ENCODE results near the gene LAMB1. TPM values are rescaled to one million over a fixed set of nuclear protein-coding genes. Genes with fewer than 3 reads are reported as not detected.

Gene LAMB1
- total RNA-seq, 1 experiment from 2014 or later, result 431 TPM

DNA sequence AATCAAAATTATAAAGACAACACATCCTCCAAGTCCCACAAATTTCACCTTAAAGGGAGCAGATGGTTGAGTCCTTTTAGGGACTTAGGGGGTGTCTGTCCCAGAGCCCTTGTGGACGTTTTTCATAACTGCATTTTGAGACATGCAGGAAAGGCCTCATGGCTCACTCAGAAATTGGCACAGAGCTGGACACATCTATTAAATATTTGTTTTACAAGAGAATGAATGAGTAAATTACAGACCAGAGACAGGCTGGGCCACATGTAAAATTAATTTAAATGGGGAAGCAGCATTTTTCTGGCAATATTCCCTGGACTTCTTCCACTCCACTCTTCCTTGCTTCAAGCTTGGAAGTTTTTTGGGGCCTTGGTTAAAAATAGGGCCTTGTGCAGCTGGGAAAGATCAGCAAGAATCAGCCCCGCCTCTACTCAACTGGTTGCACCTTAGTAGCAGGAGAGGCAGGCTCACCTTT lies 20.0 kb downstream of the LAMB1 start:
- intact Hi-C loops (cut with micrococcal nuclease; ENCODE audit: unreplicated experiment), result no loop called here
- BruUV-seq (replicated peaks), result no TSS peak

GRCh38 chr7:107982042-107982840 lies 20.7 kb downstream of the LAMB1 start:
- DNase-seq, result no peak
- Mint-ChIP-seq H3K27ac (ENCODE audit: unreplicated experiment) (no peak overlapping the region), H3K9me3 (ENCODE audit: unreplicated experiment) (no peaks in the 10 kb centered on the region), H3K4me1 (ENCODE audit: low read depth, unreplicated experiment) (peaks cover 14% of the 10 kb centered on the region), H3K4me3 (ENCODE audit: unreplicated experiment) (no peak overlapping the region), H3K27me3 (ENCODE audit: insufficient read depth, unreplicated experiment) (no peaks in the 10 kb centered on the region), H3K36me3 (ENCODE audit: insufficient read depth, unreplicated experiment) (peaks cover 99% of the 10 kb centered on the region)
- Histone ChIP-seq H3K4me1 (peaks cover 26% of the 10 kb centered on the region), H3K4me3 (ENCODE audit: low read depth, low read length) (no peak overlapping the region), H3K9me3 (no peaks in the 10 kb centered on the region), H3K27me3 (replicated peaks; ENCODE audit: control insufficient read depth, insufficient read depth, low read length) (no peaks in the 10 kb centered on the region), H3K36me3 (ENCODE audit: control insufficient read depth, insufficient read depth, low read length) (peaks cover 5% of the 10 kb centered on the region; the same call in 1 of the 2 replicates)
- ChIA-PET POLR2A (interaction anchor here (0.6 kb wide), 1 partner anchor 17 kb away, joined by 3 read pairs; no protein-coding TSS in a partner anchor), CTCF (interaction anchor here (0.9 kb wide), 1 partner anchor 33 kb away, joined by 7 read pairs; no protein-coding TSS in a partner anchor)
- BruUV-seq (replicated peaks), result no TSS peak
- intact Hi-C loops (cut with micrococcal nuclease; ENCODE audit: unreplicated experiment), result no loop called here
- TF ChIP-seq, protein P1, sequence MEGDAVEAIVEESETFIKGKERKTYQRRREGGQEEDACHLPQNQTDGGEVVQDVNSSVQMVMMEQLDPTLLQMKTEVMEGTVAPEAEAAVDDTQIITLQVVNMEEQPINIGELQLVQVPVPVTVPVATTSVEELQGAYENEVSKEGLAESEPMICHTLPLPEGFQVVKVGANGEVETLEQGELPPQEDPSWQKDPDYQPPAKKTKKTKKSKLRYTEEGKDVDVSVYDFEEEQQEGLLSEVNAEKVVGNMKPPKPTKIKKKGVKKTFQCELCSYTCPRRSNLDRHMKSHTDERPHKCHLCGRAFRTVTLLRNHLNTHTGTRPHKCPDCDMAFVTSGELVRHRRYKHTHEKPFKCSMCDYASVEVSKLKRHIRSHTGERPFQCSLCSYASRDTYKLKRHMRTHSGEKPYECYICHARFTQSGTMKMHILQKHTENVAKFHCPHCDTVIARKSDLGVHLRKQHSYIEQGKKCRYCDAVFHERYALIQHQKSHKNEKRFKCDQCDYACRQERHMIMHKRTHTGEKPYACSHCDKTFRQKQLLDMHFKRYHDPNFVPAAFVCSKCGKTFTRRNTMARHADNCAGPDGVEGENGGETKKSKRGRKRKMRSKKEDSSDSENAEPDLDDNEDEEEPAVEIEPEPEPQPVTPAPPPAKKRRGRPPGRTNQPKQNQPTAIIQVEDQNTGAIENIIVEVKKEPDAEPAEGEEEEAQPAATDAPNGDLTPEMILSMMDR (IDR thresholded peaks at IDR 0.05; ENCODE audit: insufficient read depth in 1 of 2, low read depth in 1 of 2, low read length in 1 of 2, severe bottlenecking in 1 of 2, unreplicated experiment in 1 of 2), result no peak

More for the DNA sequence above, 20.0 kb downstream of the LAMB1 start:
- no peak for DNase-seq
- Histone ChIP-seq H3K27me3 (replicated peaks; ENCODE audit: control insufficient read depth, insufficient read depth, low read length) (no peaks in the 10 kb centered on the region), H3K4me1 (peaks cover 26% of the 10 kb centered on the region), H3K36me3 (ENCODE audit: control insufficient read depth, insufficient read depth, low read length) (peaks cover 3% of the 10 kb centered on the region; the same call in 1 of the 2 replicates), H3K9me3 (no peaks in the 10 kb centered on the region), H3K4me3 (ENCODE audit: low read depth, low read length) (no peak overlapping the region)
- peaks cover 99% of the 10 kb centered on the region for H3K36me3 Mint-ChIP-seq (ENCODE audit: insufficient read depth, unreplicated experiment)
- no peak overlapping the region for H3K27ac Mint-ChIP-seq (ENCODE audit: unreplicated experiment)
- H3K4me3 Mint-ChIP-seq (ENCODE audit: unreplicated experiment), result no peak overlapping the region
- CTCF ChIA-PET, result interaction anchor here (0.7 to 0.9 kb wide), 2 partner anchors 32 to 34 kb away, joined by 7 to 8 read pairs; no protein-coding TSS in a partner anchor
- POLR2A ChIA-PET, result interaction anchor here (0.6 kb wide), 1 partner anchor 16 kb away, joined by 3 read pairs; no protein-coding TSS in a partner anchor
- H3K27me3 Mint-ChIP-seq (ENCODE audit: insufficient read depth, unreplicated experiment), result no peaks in the 10 kb centered on the region
- peaks cover 17% of the 10 kb centered on the region for H3K4me1 Mint-ChIP-seq (ENCODE audit: low read depth, unreplicated experiment)
- H3K9me3 Mint-ChIP-seq (ENCODE audit: unreplicated experiment), result no peaks in the 10 kb centered on the region
- TF ChIP-seq, protein P1 (IDR thresholded peaks at IDR 0.05; ENCODE audit: insufficient read depth in 1 of 2, low read depth in 1 of 2, low read length in 1 of 2, severe bottlenecking in 1 of 2, unreplicated experiment in 1 of 2), result peak; percentile 31 to 44

GRCh38 chr7:107981466-107981865 lies 21.5 kb downstream of the LAMB1 start:
- intact Hi-C loops (cut with micrococcal nuclease; ENCODE audit: unreplicated experiment), result no loop called here
- no TSS peak for BruUV-seq (replicated peaks)
- H3K4me3 Mint-ChIP-seq (ENCODE audit: unreplicated experiment), result no peak overlapping the region
- H3K4me1 Mint-ChIP-seq (ENCODE audit: low read depth, unreplicated experiment), result peaks cover 14% of the 10 kb centered on the region
- ChIA-PET POLR2A (no interaction called here), CTCF (no interaction called here)
- TF ChIP-seq, protein P1 (IDR thresholded peaks at IDR 0.05; ENCODE audit: insufficient read depth in 1 of 2, low read depth in 1 of 2, low read length in 1 of 2, severe bottlenecking in 1 of 2, unreplicated experiment in 1 of 2), result no peak
- peaks cover 7% of the 10 kb centered on the region; the same call in 1 of the 2 replicates for H3K36me3 ChIP-seq (ENCODE audit: control insufficient read depth, insufficient read depth, low read length)
- no peak overlapping the region for H3K27ac Mint-ChIP-seq (ENCODE audit: unreplicated experiment)
- H3K36me3 Mint-ChIP-seq (ENCODE audit: insufficient read depth, unreplicated experiment), result peaks cover 99% of the 10 kb centered on the region
- peaks cover 26% of the 10 kb centered on the region for H3K4me1 ChIP-seq
- no peak overlapping the region for H3K4me3 ChIP-seq (ENCODE audit: low read depth, low read length)
- H3K9me3 ChIP-seq, result no peaks in the 10 kb centered on the region
- no peak for DNase-seq
- H3K9me3 Mint-ChIP-seq (ENCODE audit: unreplicated experiment), result no peaks in the 10 kb centered on the region
- no peaks in the 10 kb centered on the region for H3K27me3 Mint-ChIP-seq (ENCODE audit: insufficient read depth, unreplicated experiment)
- H3K27me3 ChIP-seq (replicated peaks; ENCODE audit: control insufficient read depth, insufficient read depth, low read length), result no peaks in the 10 kb centered on the region

Data from Caco-2 (cell line).